NOMO-1 treated with DMSO at 0.1 percent for 48 hours (cell line): ENCODE results near the gene TM6SF1.

ENCODE experiments used
- DNase-seq: peaks from one replicate; lab custom pipeline; 2025; ENCODE audit not compliant: unreplicated experiment; lab: John Stamatoyannopoulos, UW

Gene TM6SF1

GRCh38 chr15:83170474-83171165, 63.2 kb downstream of the TM6SF1 start:
- no peak for DNase-seq

GRCh38 chr15:83174891-83175290, 67.4 kb downstream of the TM6SF1 start:
- no peak for DNase-seq

- DNase-seq: no peak
Measured at GRCh38 chr15:83178390-83178789, 70.9 kb downstream of the TM6SF1 start.

- no peak for DNase-seq
Measured at GRCh38 chr15:83178869-83179325, 71.5 kb downstream of the TM6SF1 start.

- DNase-seq: no peak
Measured at GRCh38 chr15:83185561-83185960, 78.1 kb downstream of the TM6SF1 start.
